OCI-LY1 (cell line): ENCODE measurements around the gene CELSR1.

Experiments used
- H2AFZ ChIP-seq: fragments of 200-600 bp; sonication (generic), shearing (Covaris generic); 2 replicates; pipeline ENCODE4 v1.6.0; 2014; ENCODE audit warnings: antibody characterized with exemption, mild to moderate bottlenecking, low read length
- H3F3A ChIP-seq: fragments of 200-600 bp; sonication (generic), shearing (Covaris generic); 2 replicates; pipeline ENCODE4 v1.6.0; 2014; ENCODE audit warnings: mild to moderate bottlenecking, antibody characterized with exemption, low read length, moderate library complexity; ENCODE audit not compliant: insufficient read depth
- H3K27ac ChIP-seq: fragments of 200-600 bp; sonication (generic); 2 replicates; pipeline ENCODE4 v1.5.1; 2014; ENCODE audit warnings: low read length, mixed run types, mild to moderate bottlenecking, low read depth; ENCODE audit not compliant: poor library complexity, severe bottlenecking
- H3K27me3 ChIP-seq: fragments of 200-600 bp; sonication (generic); 2 replicates; pipeline ENCODE4 v1.6.0; 2014; ENCODE audit warnings: antibody characterized with exemption, mild to moderate bottlenecking, low read length, moderate library complexity; ENCODE audit not compliant: insufficient read depth
- H3K36me3 ChIP-seq: fragments of 200-600 bp; sonication (generic); 2 replicates; pipeline ENCODE4 v1.6.1; 2014; ENCODE audit warnings: mild to moderate bottlenecking, antibody characterized with exemption, low read length, moderate library complexity, mixed read lengths; ENCODE audit not compliant: insufficient read depth
- H3K4me1 ChIP-seq: fragments of 200-600 bp; sonication (generic); 2 replicates; pipeline ENCODE4 v1.5.1; 2014; ENCODE audit warnings: mild to moderate bottlenecking, low read length, moderate library complexity; ENCODE audit not compliant: insufficient read depth, severe bottlenecking
- H3K4me2 ChIP-seq: fragments of 200-600 bp; sonication (generic), shearing (Covaris generic); 2 replicates; pipeline ENCODE4 v1.6.1; 2014; ENCODE audit warnings: low read length
- H3K4me3 ChIP-seq: fragments of 200-600 bp; sonication (generic); 2 replicates; pipeline ENCODE4 v1.5.1; 2014; ENCODE audit warnings: low read length, low read depth, mild to moderate bottlenecking, mixed read lengths; ENCODE audit not compliant: poor library complexity, severe bottlenecking
- H3K79me2 ChIP-seq: fragments of 200-600 bp; shearing (Covaris generic); 2 replicates; pipeline ENCODE4 v1.6.1; 2016; ENCODE audit warnings: mixed run types, low read length, mixed read lengths; ENCODE audit not compliant: insufficient read depth
- H3K9ac ChIP-seq: fragments of 200-600 bp; sonication (generic), shearing (Covaris generic); 2 replicates; pipeline ENCODE4 v1.6.1; 2014; ENCODE audit warnings: mild to moderate bottlenecking, low read length, mixed read lengths
- H3K9me2 ChIP-seq: fragments of 200-600 bp; sonication (generic), shearing (Covaris generic); 2 replicates; pipeline ENCODE4 v1.6.1; 2014; ENCODE audit warnings: low read depth, mild to moderate bottlenecking, low read length, mixed read lengths
- H3K9me3 ChIP-seq: fragments of 200-600 bp; shearing (Covaris generic); 2 replicates; pipeline ENCODE4 v1.6.1; 2014; ENCODE audit warnings: low read length, mixed read lengths
- H4K20me1 ChIP-seq: fragments of 200-600 bp; sonication (generic), shearing (Covaris generic); 2 replicates; pipeline ENCODE4 v1.6.0; 2016; ENCODE audit warnings: mild to moderate bottlenecking, low read length; ENCODE audit not compliant: insufficient read depth
- CTCF ChIP-seq: fragments of 200-600 bp; sonication (generic), shearing (Covaris generic); IDR thresholded peaks from 2 replicates; pipeline ENCODE4 v1.5.1; 2017; ENCODE audit warnings: mild to moderate bottlenecking, antibody characterized with exemption, low read length, moderate library complexity, mixed read lengths
- EZH2 ChIP-seq: fragments of 200-600 bp; sonication (generic), shearing (Covaris generic); IDR thresholded peaks from 2 replicates; pipeline ENCODE4 v1.8.0; 2017; ENCODE audit warnings: borderline replicate concordance, mixed run types, mild to moderate bottlenecking, antibody characterized with exemption, low read length, moderate library complexity, mixed read lengths

The CELSR1 gene

GRCh38 chr22:46537225-46537945, at the start of gene CELSR1:
Gene CELSR1, minus strand, starts transcription at chr22:46537620. Its CDS starts 450 bp downstream, at chr22:46537170.
- Histone ChIP-seq H3K9ac (no peak within 1 kb of the TSS), H3K4me2 (no peak within 1 kb of the TSS)
- TF ChIP-seq CTCF (no peak), EZH2 (no peak)

GRCh38 chr22:46587061-46587460, 49.6 kb upstream of the CELSR1 start:
- Histone ChIP-seq H3K9me3 (no peaks in the 10 kb centered on the region), H3K4me3 (no peak overlapping the region), H3K4me1 (peaks cover 57% of the 10 kb centered on the region), H3K36me3 (no peaks in the 10 kb centered on the region), H3K27me3 (no peaks in the 10 kb centered on the region), H4K20me1 (no peaks in the 10 kb centered on the region), H3K79me2 (no peaks in the 10 kb centered on the region), H3F3A (no peaks in the 10 kb centered on the region), H3K9me2 (no peaks in the 10 kb centered on the region), H3K27ac (peak overlapping the region; percentile 70), H3K4me2 (peak overlapping the region; percentile 61; the same call in 1 of the 2 replicates), H3K9ac (no peak overlapping the region; the same call in 1 of the 2 replicates), H2AFZ (no peak overlapping the region)
- no peak for TF ChIP-seq EZH2
- no peak for TF ChIP-seq CTCF

More at GRCh38 chr22:46537225-46537945, at the start of gene CELSR1:
- H3K4me1 ChIP-seq, result no peaks in the 10 kb centered on the region
- peak within 1 kb of the TSS; percentile 27 for H3K4me3 ChIP-seq
- H2AFZ ChIP-seq, result no peak within 1 kb of the TSS
- no peaks in the 10 kb centered on the region for H4K20me1 ChIP-seq
- H3K27ac ChIP-seq, result no peak within 1 kb of the TSS
- no peaks in the 10 kb centered on the region for H3K9me3 ChIP-seq
- no peaks in the 10 kb centered on the region for H3K36me3 ChIP-seq
- H3K9me2 ChIP-seq, result no peaks in the 10 kb centered on the region
- H3K27me3 ChIP-seq, result peaks cover 14% of the 10 kb centered on the region; the same call in 1 of the 2 replicates
- no peaks in the 10 kb centered on the region for H3K79me2 ChIP-seq
- H3F3A ChIP-seq, result no peaks in the 10 kb centered on the region

GRCh38 chr22:46586531-46587011, 49.2 kb upstream of the CELSR1 start:
- no peak overlapping the region for H3K9ac ChIP-seq
- no peak overlapping the region for H3K4me3 ChIP-seq
- H3K9me3 ChIP-seq, result no peaks in the 10 kb centered on the region
- no peaks in the 10 kb centered on the region for H3F3A ChIP-seq
- no peaks in the 10 kb centered on the region for H4K20me1 ChIP-seq
- no peaks in the 10 kb centered on the region for H3K9me2 ChIP-seq
- no peaks in the 10 kb centered on the region for H3K79me2 ChIP-seq
- peaks cover 58% of the 10 kb centered on the region for H3K4me1 ChIP-seq
- no peak overlapping the region for H2AFZ ChIP-seq
- no peaks in the 10 kb centered on the region for H3K36me3 ChIP-seq
- H3K27ac ChIP-seq, result no peak overlapping the region
- no peaks in the 10 kb centered on the region for H3K27me3 ChIP-seq
- H3K4me2 ChIP-seq, result peak overlapping the region; percentile 61; the same call in 1 of the 2 replicates
- TF ChIP-seq CTCF, result no peak
- TF ChIP-seq EZH2, result no peak
